K562 (cell line): ENCODE data around the gene DBNL. TPM values are rescaled to one million over a fixed set of nuclear protein-coding genes. Genes with fewer than 3 reads are reported as not detected.

Source experiments
- ATAC-seq: fragments of 200-7000 bp; cut with Tn5 transposase; 3 replicates; pipeline ENCODE4 v1.9.1; 2020; ENCODE audit warnings: moderate library complexity
- BruUV-seq: library from RNA; stranded (reverse); fragments of 400-500 nt; replicated peaks from 2 replicates; lab custom pipeline; 2021; lab: Mats Ljungman, UMichigan
- CTCF ChIA-PET: fragments of 300-600 bp; formaldehyde crosslinking; extraction: SDS; loops from one replicate; lab custom pipeline; 2021; ENCODE audit warnings: low intra/inter-chr PET ratio; lab: Yijun Ruan, JAX
- POLR2A ChIA-PET: fragments of 300-600, 350-650 bp; sonication (Branson Sonifier 250); formaldehyde crosslinking; extraction: SDS; loops from one replicate; lab custom pipeline; 2021; ENCODE audit warnings: antibody characterized with exemption, inconsistent platforms; lab: Yijun Ruan, JAX
- DNase-seq, 4 experiments: peaks; one replicate each; pipeline versions ENCODE4 v3.0.0 to v3.0.0-alpha.2; 2011 to 2018; ENCODE audit warnings: low spot score in 3 of 4, mixed read lengths in 3 of 4; ENCODE audit errors: extremely low read depth in 1 of 4
- FAIRE-seq: peaks from 2 replicates; lab custom pipeline; 2011; peaks lifted over from hg19 to GRCh38; lab: Jason Lieb, UNC
- H2AFZ ChIP-seq: 2 replicates; pipeline ENCODE4 v1.6.0; 2011; ENCODE audit warnings: low read depth, low read length, control low read depth, inconsistent platforms
- H3K27ac ChIP-seq: fragments of 200-600 bp; 3 replicates; pipeline ENCODE4 v1.8.0; 2011; ENCODE audit warnings: low read depth, mild to moderate bottlenecking, control low read depth, inconsistent platforms, low read length, moderate library complexity, mixed read lengths; ENCODE audit errors: extremely low read depth
- H3K27me3 ChIP-seq, 2 experiments: fragments of 300-600 bp in 1 of 2; 2 replicates in 1 of 2; 3 replicates in 1 of 2; pipeline versions ENCODE4 v1.6.0 to v1.8.0; 2011; ENCODE audit warnings: inconsistent platforms in 2 of 2, low read length in 2 of 2, mild to moderate bottlenecking in 1 of 2, mixed read lengths in 1 of 2, moderate library complexity in 1 of 2; ENCODE audit not compliant: control insufficient read depth in 2 of 2, insufficient read depth in 2 of 2
- H3K36me3 ChIP-seq: fragments of 300-600 bp; 3 replicates; pipeline ENCODE4 v1.8.0; 2011; ENCODE audit warnings: mild to moderate bottlenecking, low read length, inconsistent platforms; ENCODE audit not compliant: control insufficient read depth, insufficient read depth
- H3K4me1 ChIP-seq, 2 experiments: fragments of 200-600 bp in 1 of 2; replicated peaks in 1 of 2; 2 replicates in 1 of 2; 3 replicates in 1 of 2; pipeline versions ENCODE4 v1.5.1 to v1.8.0; 2011; ENCODE audit warnings: inconsistent platforms in 2 of 2, low read length in 2 of 2, mild to moderate bottlenecking in 1 of 2, mixed read lengths in 1 of 2, moderate library complexity in 1 of 2; ENCODE audit not compliant: control insufficient read depth in 2 of 2, insufficient read depth in 2 of 2
- H3K4me2 ChIP-seq: 2 replicates; pipeline ENCODE4 v1.6.1; 2011; ENCODE audit warnings: low read length, control low read depth, inconsistent platforms, mixed read lengths; ENCODE audit not compliant: insufficient read depth
- H3K4me3 ChIP-seq: fragments of 200-600 bp; sonication (generic), shearing (Covaris generic); 2 replicates; pipeline ENCODE4 v1.5.1; 2016; ENCODE audit warnings: control low read depth, inconsistent platforms
- H3K79me2 ChIP-seq: fragments of 200-600 bp; 3 replicates; pipeline ENCODE4 v1.8.0; 2011; ENCODE audit warnings: low read length, inconsistent platforms; ENCODE audit not compliant: control insufficient read depth, insufficient read depth
- H3K9ac ChIP-seq, 2 experiments: 2 replicates each; pipeline versions ENCODE4 v1.6.0 to v1.6.1; 2011; ENCODE audit warnings: low read depth in 2 of 2, low read length in 2 of 2, control low read depth in 1 of 2, inconsistent platforms in 1 of 2, mild to moderate bottlenecking in 1 of 2, mixed read lengths in 1 of 2; ENCODE audit not compliant: insufficient read depth in 1 of 2
- H3K9me1 ChIP-seq: one replicate; pipeline ENCODE4 v1.6.0; 2011; ENCODE audit warnings: inconsistent platforms, mild to moderate bottlenecking, low read length, moderate library complexity; ENCODE audit not compliant: control insufficient read depth, insufficient read depth
- H3K9me3 ChIP-seq: replicated peaks from 2 replicates; pipeline ENCODE4 v1.5.1; 2011; ENCODE audit warnings: low read depth, low read length, inconsistent platforms; ENCODE audit not compliant: control insufficient read depth, insufficient read depth
- H4K20me1 ChIP-seq: replicated peaks from 2 replicates; pipeline ENCODE4 v1.6.1; 2011; ENCODE audit warnings: low read length, inconsistent platforms, mixed read lengths; ENCODE audit not compliant: control insufficient read depth, insufficient read depth
- CREBBP ChIP-seq: IDR thresholded peaks from one replicate; pipeline ENCODE4 v1.6.1; 2012; ENCODE audit warnings: low read depth, mild to moderate bottlenecking, control low read depth, inconsistent platforms, low read length
- MAZ ChIP-seq, 2 experiments: fragments of 450-650 bp in 1 of 2; sonication (generic) in 1 of 2; formaldehyde crosslinking; IDR thresholded peaks in 1 of 2; conservative IDR thresholded peaks in 1 of 2; 2 replicates each; pipeline versions ENCODE4 v1.4.0 to v1.5.0; 2020; ENCODE audit warnings: mild to moderate bottlenecking in 1 of 2, missing genetic modification reagents in 1 of 2
- POLR2G ChIP-seq: fragments of 200-400 bp; formaldehyde crosslinking; IDR thresholded peaks from 2 replicates; pipeline ENCODE4 v1.6.1; 2017; ENCODE audit warnings: low read depth, mild to moderate bottlenecking, antibody characterized with exemption, low read length, moderate library complexity
- RBM25 ChIP-seq: fragments of 200-400 bp; formaldehyde crosslinking; IDR thresholded peaks from 2 replicates; pipeline ENCODE4 v1.6.1; 2018; ENCODE audit warnings: low read length, low read depth, moderate library complexity; ENCODE audit not compliant: severe bottlenecking
- WGBS: fragments of 100-300 bp; shearing (Covaris generic); methylation state at CpG from one replicate; pipeline ENCODE4 v1.1.6; 2016; ENCODE audit warnings: low coverage, mixed read lengths; ENCODE audit not compliant: insufficient coverage; ENCODE audit errors: missing lambda C conversion rate; 5-methylcytosine and 5-hydroxymethylcytosine counted together
- in situ Hi-C: fragments of 300-500 bp; cut with MboI; formaldehyde crosslinking; loops from 4 replicates; pipeline ENCODE4 v1.15.0; 2018; ENCODE audit warnings: inconsistent platforms, mixed read lengths
- intact Hi-C: fragments of 100-400 bp; cut with micrococcal nuclease; formaldehyde crosslinking; loops from 2 replicates; pipeline ENCODE4 v1.14.2; 2022
- polyA plus RNA-seq, 8 experiments: library from polyadenylated mRNA; depleted of rRNA in 4 of 8; stranded (reverse) in 5 of 8; unstranded in 3 of 8; fragments of >200 nt; fragmentation: Nextera tagmentation in 2 of 8; fragmentation: Illumina TruSeq in 1 of 8; extraction: Ambion mirVana in 2 of 8; extraction: Trizol in 1 of 8; gene quantifications; 2 replicates each; pipeline versions ENCODE4 v1.2.1 to v1.2.3, GENCODE V29; 2011 to 2014; ENCODE audit warnings: inconsistent platforms in 1 of 8, missing spikeins in 1 of 8
- total RNA-seq, 7 experiments: library from RNA; depleted of rRNA in 6 of 7; stranded (reverse); fragments of >200 nt in 6 of 7; fragmentation: Illumina TruSeq in 2 of 7; extraction: Trizol in 2 of 7; gene quantifications; 2 replicates each; pipeline versions ENCODE4 v1.2.1 to v1.2.3, GENCODE V29; 2011 to 2021; ENCODE audit warnings: low replicate concordance in 1 of 7

The DBNL gene
- total and polyA plus RNA-seq, 9 of the 15 experiments (the other 6 are each of a cell fraction or from before 2014, with no cell fraction given), result 1.9 to 65.1 (median 38.9) TPM

DNA sequence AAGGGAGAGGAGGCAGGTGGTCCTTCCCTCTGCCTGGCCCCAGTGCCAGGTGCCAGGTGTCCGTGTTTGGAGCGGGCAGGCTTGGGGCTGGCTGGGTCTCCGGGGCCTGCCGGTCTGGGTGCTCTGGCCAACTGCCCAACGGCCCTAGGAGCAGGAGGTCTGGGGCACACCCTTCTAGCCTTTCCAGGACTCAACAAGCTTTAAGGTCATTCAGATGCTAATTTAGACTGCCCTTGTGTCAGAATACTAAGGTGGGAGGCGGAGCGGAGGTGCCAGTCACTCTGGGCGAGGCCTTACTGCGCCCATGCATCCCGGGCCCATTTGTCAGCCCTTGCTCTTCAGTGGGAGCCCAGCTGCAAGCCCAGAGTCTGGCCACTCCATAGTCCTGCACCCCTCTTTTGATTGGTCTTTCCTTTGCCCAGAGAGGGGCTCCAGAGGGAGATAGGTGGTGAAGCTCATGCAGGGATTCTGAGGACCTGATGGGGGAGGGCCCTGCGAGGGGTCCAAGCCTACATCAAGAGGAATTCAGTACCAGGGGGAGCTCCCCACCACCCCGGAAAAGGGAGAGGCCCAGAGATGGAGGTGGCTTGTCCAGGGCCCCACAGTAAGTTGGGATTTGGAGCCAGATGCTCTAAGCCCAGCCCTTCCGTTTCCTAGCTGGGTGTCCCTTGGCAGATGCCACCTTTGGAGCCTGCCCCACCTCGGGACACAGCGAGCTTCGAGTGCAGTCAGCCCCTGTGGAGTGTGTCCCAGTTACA, 19.6 kb downstream of the DBNL start:
- H3K27me3 ChIP-seq, result peaks cover 0 to 14% of the 10 kb centered on the region in 2 experiments; a peak in 2 of 5 replicates
- H2AFZ ChIP-seq, result no peak overlapping the region
- TF ChIP-seq POLR2G (peak; percentile 61), MAZ (CRISPR knock-in tag; conservative IDR thresholded peaks at IDR 0.05 in 1 of 2, IDR thresholded peaks at IDR 0.05 in 1 of 2) (no peak), RBM25 (no peak), CREBBP (no peak)
- POLR2A ChIA-PET, result interaction anchor here (0.6 to 1.2 kb wide), 5 partner anchors 10 to 154 kb away, joined by 3 to 4 read pairs (median 3); no protein-coding TSS in a partner anchor
- CTCF ChIA-PET, result no interaction called here
- peaks cover 12% of the 10 kb centered on the region; the same call in 1 of the 2 replicates for H4K20me1 ChIP-seq
- in situ Hi-C loops (no loop called here), intact Hi-C loops (no loop called here)
- 29% methylated on average over 15 of the region's 16 CpGs for WGBS
- FAIRE-seq, result no peak
- peaks cover 6 to 36% of the 10 kb centered on the region in 2 experiments; a peak in 3 of 5 replicates for H3K4me1 ChIP-seq
- no peak overlapping the region for H3K4me3 ChIP-seq
- H3K9me1 ChIP-seq, result no peaks in the 10 kb centered on the region
- DNase-seq, result no peak
- BruUV-seq, result no TSS peak
- H3K9me3 ChIP-seq, result no peaks in the 10 kb centered on the region
- ATAC-seq, result no peak
- H3K9ac ChIP-seq, result peak overlapping the region in 1 of 2 experiments; percentile 50; a peak in 1 of 4 replicates
- no peak overlapping the region for H3K27ac ChIP-seq
- peaks cover 28% of the 10 kb centered on the region; the same call in 2 of the 3 replicates for H3K36me3 ChIP-seq
- no peak overlapping the region for H3K4me2 ChIP-seq
- no peaks in the 10 kb centered on the region for H3K79me2 ChIP-seq
